Liver (tissue), 9 donors: Measurements from ENCODE around the gene CACNA2D1. TPM values are rescaled to one million over a fixed set of nuclear protein-coding genes. Genes with fewer than 3 reads are reported as not detected.

Experiments used
- DNase-seq: peaks from one replicate; pipeline ENCODE4 v3.0.0-alpha.2; 2017; ENCODE audit warnings: low spot score
- H3K27ac ChIP-seq, 2 donors: one replicate each; pipeline ENCODE4 v1.7.0; 2013; ENCODE audit warnings: inconsistent platforms in 2 of 2, low read length in 2 of 2, control low read depth in 1 of 2, low read depth in 1 of 2, mild to moderate bottlenecking in 1 of 2
- H3K27me3 ChIP-seq, 4 donors: one replicate each; pipeline versions ENCODE4 v1.6.1 to v1.7.0; 2013; ENCODE audit warnings: low read length in 3 of 4, inconsistent platforms in 1 of 4, mild to moderate bottlenecking in 1 of 4, moderate library complexity in 1 of 4; ENCODE audit not compliant: control insufficient read depth in 4 of 4, insufficient read depth in 4 of 4
- H3K36me3 ChIP-seq, 4 donors: one replicate each; pipeline versions ENCODE4 v1.6.1 to v1.7.0; 2013; ENCODE audit warnings: low read length in 3 of 4, mild to moderate bottlenecking in 3 of 4, low read depth in 1 of 4, moderate library complexity in 1 of 4; ENCODE audit not compliant: control insufficient read depth in 4 of 4, insufficient read depth in 3 of 4
- H3K4me1 ChIP-seq, 4 donors: one replicate each; pipeline versions ENCODE4 v1.6.1 to v1.7.0; 2013; ENCODE audit warnings: low read length in 3 of 4, mild to moderate bottlenecking in 3 of 4, moderate library complexity in 1 of 4; ENCODE audit not compliant: control insufficient read depth in 4 of 4, insufficient read depth in 4 of 4
- H3K4me3 ChIP-seq, 3 donors: one replicate each; pipeline versions ENCODE4 v1.6.1 to v1.7.0; 2013; ENCODE audit warnings: low read length in 3 of 3, control low read depth in 1 of 3, low read depth in 1 of 3, mild to moderate bottlenecking in 1 of 3
- H3K9ac ChIP-seq, 2 donors: one replicate each; pipeline ENCODE4 v1.7.0; 2013; ENCODE audit warnings: low read length in 2 of 2, mild to moderate bottlenecking in 2 of 2, moderate library complexity in 2 of 2, control low read depth in 1 of 2, low read depth in 1 of 2
- H3K9me3 ChIP-seq, 4 donors: one replicate each; pipeline versions ENCODE4 v1.6.1 to v1.7.0; 2013; ENCODE audit warnings: low read length in 3 of 4; ENCODE audit not compliant: control insufficient read depth in 4 of 4
- ATF3 ChIP-seq: IDR thresholded peaks from 2 replicates; pipeline ENCODE4 v1.6.1; 2016; ENCODE audit warnings: antibody characterized with exemption
- CTCF ChIP-seq: fragments of 150-350 bp; IDR thresholded peaks from 2 replicates; pipeline ENCODE4 v1.5.1; 2017; ENCODE audit warnings: improper control_type of control experiment, low read depth, low read length; ENCODE audit not compliant: missing input control
- EGR1 ChIP-seq, 2 donors: IDR thresholded peaks; 2 replicates each; pipeline ENCODE4 v1.6.1; 2016 to 2018; ENCODE audit warnings: antibody characterized with exemption in 2 of 2, low read depth in 2 of 2
- FOXA1 ChIP-seq: IDR thresholded peaks from 2 replicates; pipeline ENCODE4 v1.6.1; 2016; ENCODE audit warnings: antibody characterized with exemption
- FOXA2 ChIP-seq: IDR thresholded peaks from 2 replicates; pipeline ENCODE4 v1.6.1; 2016; ENCODE audit warnings: antibody characterized with exemption
- GABPA ChIP-seq, 2 donors: IDR thresholded peaks in 1 of 2; conservative IDR thresholded peaks in 1 of 2; 2 replicates each; pipeline ENCODE4 v1.6.1; 2016; ENCODE audit warnings: antibody characterized with exemption in 2 of 2, mild to moderate bottlenecking in 1 of 2, moderate library complexity in 1 of 2
- HNF4A ChIP-seq, 2 donors: conservative IDR thresholded peaks; 2 replicates each; pipeline ENCODE4 v1.6.1; 2016; ENCODE audit warnings: antibody characterized with exemption in 2 of 2, mild to moderate bottlenecking in 2 of 2
- HNF4G ChIP-seq: IDR thresholded peaks from 2 replicates; pipeline ENCODE4 v1.6.1; 2016; ENCODE audit warnings: antibody characterized with exemption
- JUND ChIP-seq, 2 donors: IDR thresholded peaks; 2 replicates each; pipeline ENCODE4 v1.6.1; 2016; ENCODE audit warnings: antibody characterized with exemption in 2 of 2
- MAX ChIP-seq: IDR thresholded peaks from 2 replicates; pipeline ENCODE4 v1.6.1; 2016; ENCODE audit warnings: antibody characterized with exemption
- NR2F2 ChIP-seq: IDR thresholded peaks from 2 replicates; pipeline ENCODE4 v1.6.1; 2016; ENCODE audit warnings: antibody characterized with exemption
- RAD21 ChIP-seq, 2 donors: IDR thresholded peaks; 2 replicates each; pipeline ENCODE4 v1.6.1; 2016; ENCODE audit warnings: antibody characterized with exemption in 2 of 2, mild to moderate bottlenecking in 2 of 2
- RXRA ChIP-seq, 2 donors: IDR thresholded peaks; 2 replicates each; pipeline ENCODE4 v1.6.1; 2017 to 2018; ENCODE audit warnings: antibody characterized with exemption in 2 of 2, mild to moderate bottlenecking in 1 of 2
- SP1 ChIP-seq: IDR thresholded peaks from 2 replicates; pipeline ENCODE4 v1.6.1; 2018; ENCODE audit warnings: antibody characterized with exemption, mild to moderate bottlenecking
- TAF1 ChIP-seq: conservative IDR thresholded peaks from 2 replicates; pipeline ENCODE4 v1.6.1; 2016; ENCODE audit warnings: antibody characterized with exemption, mild to moderate bottlenecking
- YY1 ChIP-seq: IDR thresholded peaks from 2 replicates; pipeline ENCODE4 v1.6.1; 2016; ENCODE audit warnings: antibody characterized with exemption, mild to moderate bottlenecking
- ZBTB33 ChIP-seq: IDR thresholded peaks from 2 replicates; pipeline ENCODE4 v1.6.1; 2016; ENCODE audit warnings: antibody characterized with exemption
- WGBS: extraction: QIAGEN DNeasy Blood & Tissue Kit; methylation state at CpG from one replicate; pipeline ENCODE4 v1.1.7; 2013; 5-methylcytosine and 5-hydroxymethylcytosine counted together
- polyA plus RNA-seq, 2 donors: library from polyadenylated mRNA; stranded (reverse) in 1 of 2; unstranded in 1 of 2; fragments of 200-250 nt in 1 of 2; fragments of >200 nt in 1 of 2; fragmentation: Nextera tagmentation in 1 of 2; extraction: Ambion mirVana in 1 of 2; gene quantifications; one replicate each; pipeline versions ENCODE4 v1.2.1 to v1.2.3, GENCODE V29; 2013 to 2015
- total RNA-seq, 2 donors: library from RNA; depleted of rRNA; stranded (reverse); fragments of >200 nt; gene quantifications; one replicate each; pipeline ENCODE4 v1.2.3, GENCODE V29; 2014
- donor health status: healthy.
- donor health status: healthy.
- donor health status: healthy.
- donor health status: healthy.
- donor health status: healthy.

Gene CACNA2D1
- total and polyA plus RNA-seq, 4 donors, result 0.42 to 2.3 (median 0.94) TPM

- no peaks in the 10 kb centered on the region for H3K9me3 ChIP-seq
- peaks cover 4 to 16% (median 8%) of the 10 kb centered on the region in 4 donors for H3K4me1 ChIP-seq
- H3K4me3 ChIP-seq, result peak overlapping the region in 2 of 3 donors; percentile 41 to 68
- peaks cover 0 to 12% (median 2%) of the 10 kb centered on the region in 4 donors for H3K27me3 ChIP-seq
- TF ChIP-seq NR2F2 (no peak), HNF4G (no peak), YY1 (no peak), SP1 (no peak), GABPA (IDR thresholded peaks at IDR 0.05 in 1 of 2, conservative IDR thresholded peaks at IDR 0.05 in 1 of 2) (no peak), ZBTB33 (no peak), CTCF (no peak), TAF1 (no peak), FOXA2 (no peak), EGR1 (IDR thresholded peaks at IDR 0.05; ENCODE audit: low read depth in 2 of 2) (no peak), FOXA1 (no peak), JUND (IDR thresholded peaks at IDR 0.05) (no peak), MAX (no peak), HNF4A (conservative IDR thresholded peaks at IDR 0.05) (no peak), ATF3 (no peak)
- peak overlapping the region in 1 of 2 donors; percentile 41 for H3K27ac ChIP-seq
- H3K36me3 ChIP-seq, result no peaks in the 10 kb centered on the region
- H3K9ac ChIP-seq, result no peak overlapping the region
- no peak for DNase-seq
- WGBS, result 22% methylated on average over 22 of the region's 22 CpGs
Observed at GRCh38 chr7:82444220-82444909, 788 bp upstream of the CACNA2D1 start.

- 4% methylated on average over 64 of the region's 64 CpGs for WGBS
- TF ChIP-seq ZBTB33 (no peak), SP1 (no peak), FOXA1 (no peak), YY1 (no peak), GABPA (IDR thresholded peaks at IDR 0.05 in 1 of 2, conservative IDR thresholded peaks at IDR 0.05 in 1 of 2) (no peak), NR2F2 (no peak), ATF3 (no peak), TAF1 (no peak), HNF4G (no peak), CTCF (no peak), FOXA2 (no peak), EGR1 (IDR thresholded peaks at IDR 0.05; ENCODE audit: low read depth in 2 of 2) (no peak), MAX (no peak), RAD21 (IDR thresholded peaks at IDR 0.05) (no peak), RXRA (IDR thresholded peaks at IDR 0.05) (no peak), JUND (IDR thresholded peaks at IDR 0.05) (no peak)
Observed at GRCh38 chr7:82443036-82443546, 486 bp downstream of the CACNA2D1 start.

More at GRCh38 chr7:82443036-82443546, 486 bp downstream of the CACNA2D1 start:
- Histone ChIP-seq H3K27ac (peak overlapping the region; percentile 33 to 46), H3K36me3 (no peaks in the 10 kb centered on the region), H3K4me3 (peak overlapping the region in 2 of 3 donors; percentile 44 to 68), H3K27me3 (peaks cover 0 to 12% (median 2%) of the 10 kb centered on the region in 4 donors), H3K4me1 (peaks cover 4 to 16% (median 8%) of the 10 kb centered on the region in 4 donors), H3K9me3 (no peaks in the 10 kb centered on the region), H3K9ac (no peak overlapping the region)
- DNase-seq, result no peak
